Fibroblast of lung (primary cell): ENCODE data around the gene GSDMA.

ENCODE experiments used
- EZH2 ChIP-seq: IDR thresholded peaks from 2 replicates; pipeline ENCODE4 v1.5.1; 2012; ENCODE audit warnings: low read length, control low read depth, mild to moderate bottlenecking; ENCODE audit errors: missing control alignments
- TF ChIP-seq, protein P1 (sequence below), 2 donors: IDR thresholded peaks in 1 of 2; conservative IDR thresholded peaks in 1 of 2; 1 replicate in 1 of 2; 2 replicates in 1 of 2; pipeline ENCODE4 v1.5.1; 2011 to 2012; ENCODE audit warnings: low read length in 2 of 2, control low read depth in 1 of 2, inconsistent platforms in 1 of 2, low read depth in 1 of 2, mild to moderate bottlenecking in 1 of 2

- TF ChIP-seq, protein P1, sequence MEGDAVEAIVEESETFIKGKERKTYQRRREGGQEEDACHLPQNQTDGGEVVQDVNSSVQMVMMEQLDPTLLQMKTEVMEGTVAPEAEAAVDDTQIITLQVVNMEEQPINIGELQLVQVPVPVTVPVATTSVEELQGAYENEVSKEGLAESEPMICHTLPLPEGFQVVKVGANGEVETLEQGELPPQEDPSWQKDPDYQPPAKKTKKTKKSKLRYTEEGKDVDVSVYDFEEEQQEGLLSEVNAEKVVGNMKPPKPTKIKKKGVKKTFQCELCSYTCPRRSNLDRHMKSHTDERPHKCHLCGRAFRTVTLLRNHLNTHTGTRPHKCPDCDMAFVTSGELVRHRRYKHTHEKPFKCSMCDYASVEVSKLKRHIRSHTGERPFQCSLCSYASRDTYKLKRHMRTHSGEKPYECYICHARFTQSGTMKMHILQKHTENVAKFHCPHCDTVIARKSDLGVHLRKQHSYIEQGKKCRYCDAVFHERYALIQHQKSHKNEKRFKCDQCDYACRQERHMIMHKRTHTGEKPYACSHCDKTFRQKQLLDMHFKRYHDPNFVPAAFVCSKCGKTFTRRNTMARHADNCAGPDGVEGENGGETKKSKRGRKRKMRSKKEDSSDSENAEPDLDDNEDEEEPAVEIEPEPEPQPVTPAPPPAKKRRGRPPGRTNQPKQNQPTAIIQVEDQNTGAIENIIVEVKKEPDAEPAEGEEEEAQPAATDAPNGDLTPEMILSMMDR (conservative IDR thresholded peaks at IDR 0.05 in 1 of 2, IDR thresholded peaks at IDR 0.05 in 1 of 2; ENCODE audit: low read depth in 1 of 2, low read length in 2 of 2): no peak
- TF ChIP-seq EZH2: no peak
Observed at GRCh38 chr17:39971076-39971603, 8.3 kb downstream of the GSDMA start.
